NCI-H2029 treated with DMSO at 0.1 percent for 48 hours (cell line): Measurements from ENCODE around the gene APOM.

ENCODE experiments used
- DNase-seq: peaks from one replicate; lab custom pipeline; 2025; lab: John Stamatoyannopoulos, UW

APOM gene

DNA sequence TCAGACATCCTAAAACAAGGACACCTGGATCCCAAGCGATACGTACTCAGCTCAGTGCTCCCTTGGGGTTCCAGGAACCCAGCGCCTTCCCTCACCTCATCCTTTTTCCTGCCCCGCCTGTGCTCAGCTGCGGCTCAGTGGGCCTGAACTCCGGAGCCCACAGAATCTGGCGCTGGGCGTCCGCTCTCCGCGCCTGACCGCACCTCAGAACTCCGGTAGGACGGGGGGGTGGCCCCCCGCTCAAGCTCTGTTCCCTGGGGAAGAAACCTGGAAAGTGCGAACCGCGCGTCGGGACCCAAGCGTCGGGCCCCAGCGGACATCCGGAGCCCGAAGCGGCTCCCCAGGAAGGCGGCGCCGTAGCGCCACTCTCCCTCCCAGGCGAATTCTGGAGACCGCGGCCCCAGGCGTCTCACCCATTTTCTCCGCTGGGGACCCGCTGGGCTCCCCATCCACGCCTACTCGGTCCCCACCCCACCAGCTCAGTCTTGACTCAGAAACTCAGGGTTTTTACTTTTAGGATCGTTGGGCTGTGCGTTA is 25.5 kb downstream of the APOM start:
- no peak for DNase-seq

DNA sequence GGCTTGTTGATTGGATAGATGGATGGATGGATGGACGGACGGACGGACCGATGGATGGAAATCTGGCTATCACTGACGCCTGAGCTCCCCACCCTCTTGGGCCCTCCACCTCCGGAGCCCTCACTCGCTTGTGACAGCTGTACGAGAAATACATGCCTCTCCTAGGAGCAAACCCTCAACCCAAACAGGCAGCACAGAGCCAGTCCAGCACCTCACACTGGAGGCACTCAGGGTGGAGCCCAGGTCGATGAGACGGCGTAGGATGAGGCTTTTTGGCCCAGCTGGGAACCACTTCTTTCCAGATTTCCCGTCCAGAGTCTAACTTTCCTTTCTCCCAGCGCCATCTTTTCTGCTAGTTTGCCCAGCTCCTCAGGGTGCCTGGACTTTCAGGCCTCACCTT is 27.9 kb downstream of the APOM start:
- DNase-seq = no peak

GRCh38 chr6:31686483-31686882 is 30.8 kb downstream of the APOM start:
- no peak for DNase-seq

DNA sequence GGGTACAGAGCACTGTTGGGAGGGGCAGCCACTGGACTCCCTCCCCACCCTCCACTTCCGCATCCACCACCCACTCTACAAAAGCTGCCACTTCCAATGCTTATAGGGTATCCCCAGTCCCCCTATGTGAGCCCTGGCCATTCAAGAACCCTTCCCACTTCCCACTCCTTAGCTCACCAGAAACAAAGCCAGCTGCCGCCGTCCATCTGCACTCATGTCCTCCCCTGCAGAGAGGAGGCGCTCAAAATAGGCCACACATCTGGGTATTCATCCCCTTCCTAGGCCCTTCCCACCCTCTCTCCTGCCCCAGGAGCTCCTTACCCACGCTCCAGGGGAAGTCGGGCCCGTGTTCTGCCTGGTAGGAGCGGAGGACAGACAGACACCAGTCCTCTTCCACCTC is 31.6 kb downstream of the APOM start:
- DNase-seq = no peak

- DNase-seq = no peak
These were observed 32.4 kb downstream of the APOM start for GRCh38 chr6:31687860-31688693.

- no peak for DNase-seq
These were observed 33.8 kb downstream of the APOM start for GRCh38 chr6:31689249-31690110.

DNA sequence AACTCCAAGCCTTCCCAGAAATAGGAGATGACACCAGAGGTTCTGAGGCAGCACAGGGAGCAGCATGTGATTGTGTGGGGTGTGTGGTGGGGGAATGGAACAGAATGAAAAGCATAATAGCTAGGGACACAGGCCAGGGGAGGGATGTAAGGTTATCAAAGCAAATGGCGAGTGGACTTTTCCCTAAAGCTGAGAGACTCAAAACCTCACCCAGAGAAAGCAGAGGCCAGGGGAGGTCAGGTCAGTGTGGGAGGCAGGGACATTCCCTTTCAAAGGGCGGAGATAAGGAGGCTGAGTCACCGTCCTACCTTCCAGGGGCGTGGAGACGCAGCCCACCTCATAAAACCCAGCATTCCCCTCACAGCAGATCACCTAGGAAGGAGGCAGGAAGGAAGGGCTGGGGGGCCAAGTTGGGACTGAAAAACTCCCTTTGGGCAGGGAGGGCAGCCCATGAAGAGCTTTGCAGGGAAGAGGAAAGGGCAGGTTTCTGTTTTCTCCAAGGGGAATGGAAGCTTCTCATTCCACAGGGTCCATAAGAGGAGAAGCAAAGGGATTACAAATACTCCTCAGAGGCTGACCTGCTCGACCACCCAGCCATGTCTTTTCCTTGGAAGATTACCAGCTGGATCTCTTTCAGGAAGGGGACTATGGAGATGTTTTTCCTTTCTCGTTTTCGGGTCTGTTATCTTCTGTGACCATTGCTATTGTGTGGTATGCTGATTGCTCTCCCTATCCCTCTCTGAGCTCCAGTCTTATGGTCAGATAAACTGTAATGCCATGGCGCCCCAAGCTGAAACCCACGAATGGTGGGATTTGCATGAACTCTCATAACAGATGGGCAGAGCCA is 34.8 kb downstream of the APOM start:
- DNase-seq = no peak

- no peak for DNase-seq
These were observed 35.4 kb downstream of the APOM start for GRCh38 chr6:31691078-31691463.

GRCh38 chr6:31691564-31692108 is 35.9 kb downstream of the APOM start:
- DNase-seq = no peak

GRCh38 chr6:31692353-31692752 is 36.7 kb downstream of the APOM start:
- DNase-seq = no peak

DNA sequence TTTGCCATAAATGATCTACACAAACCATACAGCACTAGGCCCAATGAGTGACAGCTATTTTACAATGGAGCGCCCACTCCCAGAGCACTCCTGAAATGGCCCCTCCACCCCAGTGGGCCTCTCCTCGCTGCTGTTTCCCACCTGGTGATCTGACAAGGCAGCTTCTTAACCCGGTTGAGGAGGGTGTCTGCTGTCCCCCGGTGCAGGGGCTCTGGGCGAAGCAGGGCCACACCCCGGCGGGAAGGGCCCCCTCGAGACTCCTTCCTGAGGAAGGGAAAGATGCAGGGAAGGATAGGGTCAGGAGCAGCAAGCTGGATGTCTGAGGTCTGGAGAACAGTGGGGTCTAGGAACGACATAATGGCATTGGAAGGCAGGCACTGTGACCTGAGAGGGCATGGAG is 37.2 kb downstream of the APOM start:
- no peak for DNase-seq

DNA sequence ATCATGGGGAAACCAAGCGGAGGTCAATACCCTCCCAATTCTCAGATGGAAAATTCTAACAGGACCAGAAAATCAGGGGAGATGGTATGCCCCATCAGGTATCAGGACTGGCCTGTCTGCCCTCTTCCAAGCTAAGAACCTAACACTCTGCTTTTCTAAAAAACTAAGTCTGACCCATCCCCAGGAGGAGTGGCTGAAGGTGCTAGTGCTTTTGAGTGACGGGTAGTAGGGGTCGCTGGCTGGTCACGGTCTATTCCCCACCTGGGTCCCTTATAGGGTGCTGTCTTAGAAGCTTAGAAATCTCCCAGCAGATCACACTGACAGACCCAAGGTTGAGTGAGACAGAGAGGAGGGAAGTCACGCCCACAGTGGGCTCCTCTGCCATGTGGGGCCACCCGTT is 37.8 kb downstream of the APOM start:
- DNase-seq = no peak

- DNase-seq = peak; percentile 13
These were observed 41.9 kb downstream of the APOM start for GRCh38 chr6:31697555-31697954.

DNA sequence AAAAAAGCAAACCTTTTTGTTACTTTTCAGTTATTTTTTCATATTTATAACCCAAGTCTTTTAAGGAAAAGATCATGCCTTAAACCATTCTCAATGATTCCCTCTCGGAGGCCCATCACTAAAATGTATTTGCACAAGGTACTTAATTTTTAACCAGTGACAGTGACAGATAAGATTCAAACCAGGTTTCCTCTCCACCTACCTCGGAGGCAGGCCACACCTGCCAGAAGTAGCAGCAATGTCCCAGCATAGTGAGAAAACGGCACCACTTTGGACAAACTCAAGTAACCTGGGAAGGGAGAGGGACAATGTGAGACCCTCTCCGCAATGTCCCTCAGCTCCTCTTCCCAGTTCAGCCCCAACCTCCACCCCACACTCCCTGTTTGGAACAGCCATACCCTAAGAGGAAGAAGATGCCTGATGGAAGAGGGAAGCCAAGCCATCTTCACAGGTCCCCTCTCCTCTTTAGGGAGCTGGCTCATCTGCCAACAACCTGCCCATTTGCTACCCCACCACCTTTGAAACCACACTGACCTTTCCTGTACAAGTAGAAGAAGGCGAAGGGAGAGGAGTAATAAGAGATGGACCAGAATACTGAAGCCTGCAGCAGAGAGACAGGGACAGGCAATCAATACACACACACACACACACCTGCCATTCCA is 45.2 kb downstream of the APOM start:
- no peak for DNase-seq

DNA sequence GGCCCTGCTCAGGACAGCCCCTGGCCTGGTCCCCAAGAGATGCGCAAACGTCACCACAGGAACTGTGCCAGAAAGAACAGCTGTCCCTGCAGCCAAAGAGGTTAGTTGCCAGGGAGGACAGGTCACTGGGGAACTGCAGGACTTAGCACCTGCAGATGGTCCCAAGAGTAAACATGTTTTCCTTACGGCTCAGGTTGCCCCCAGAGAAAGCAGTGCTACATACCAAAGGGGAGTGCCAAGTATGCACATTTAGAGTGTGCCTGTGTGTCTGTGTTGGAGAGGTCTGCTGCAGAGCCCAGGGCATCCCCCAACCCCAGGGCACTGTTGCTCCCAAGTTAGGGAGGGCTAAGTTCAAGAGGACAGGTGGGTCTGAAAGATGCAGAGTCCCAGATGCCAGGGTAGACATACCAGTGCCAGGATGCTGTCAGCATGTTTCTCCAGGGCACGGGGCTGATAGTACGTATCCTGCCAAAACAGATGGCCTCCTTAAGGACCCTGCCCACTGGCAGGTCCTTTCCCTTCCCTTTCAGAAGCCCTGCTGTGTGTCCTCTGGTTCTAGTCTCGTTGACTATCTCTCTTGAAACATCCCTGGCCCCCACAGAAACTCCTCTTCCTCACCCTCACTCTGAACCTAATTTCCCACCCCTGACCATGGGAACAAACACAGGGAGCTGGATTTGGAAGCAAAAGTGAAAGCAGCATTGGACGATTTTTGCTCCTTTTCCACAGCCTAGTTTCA is 46.1 kb downstream of the APOM start:
- peak; percentile 39 for DNase-seq

GRCh38 chr6:31702405-31702818 is 46.7 kb downstream of the APOM start:
- peak; percentile 23 for DNase-seq

DNA sequence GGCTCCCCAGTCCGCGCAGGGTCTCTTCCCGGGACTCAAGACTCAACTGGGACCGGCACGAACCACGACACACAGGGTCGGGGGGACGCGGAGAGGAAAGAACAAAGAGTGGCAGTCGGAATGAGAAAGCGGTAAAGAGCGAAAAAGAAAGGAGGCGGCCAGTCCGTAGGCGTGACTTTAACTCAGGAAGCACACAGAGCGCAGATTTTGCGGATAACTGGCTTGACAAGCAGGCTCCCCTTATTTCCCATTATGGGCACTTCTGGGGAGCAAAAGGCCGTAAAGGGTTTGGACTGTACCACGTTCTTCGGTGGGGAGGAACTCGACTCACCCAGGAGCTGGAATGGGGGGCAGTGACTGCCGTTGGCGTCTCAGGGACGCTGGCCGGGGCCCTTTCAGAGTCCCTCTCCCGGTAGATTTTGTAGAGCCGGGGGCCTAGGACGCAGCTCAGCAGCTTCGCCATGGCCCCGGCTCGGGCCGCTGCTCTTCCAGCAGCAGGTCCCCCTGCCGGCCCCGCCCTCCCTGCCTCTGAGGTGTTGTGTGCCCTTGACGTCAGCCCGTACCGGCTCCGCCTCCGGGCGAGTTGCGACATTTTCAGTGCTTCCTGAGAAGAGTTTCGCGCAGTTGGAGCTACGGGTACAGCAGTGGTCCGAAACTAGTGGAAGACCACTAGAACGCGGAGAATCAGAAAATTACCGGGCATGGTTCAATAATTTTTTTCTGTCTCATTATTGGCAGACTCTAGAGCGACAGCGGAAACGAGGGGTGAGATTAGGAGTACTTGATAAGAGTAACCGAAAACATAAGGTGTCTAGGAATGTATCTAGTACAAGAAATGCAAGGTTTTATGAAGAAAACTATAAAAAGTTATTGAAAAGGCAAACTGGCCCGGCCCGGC is 47.4 kb downstream of the APOM start, which contains the start of gene ABHD16A:
TSS of gene ABHD16A (minus strand) at position 506 of the 898 bp plus-strand sequence. CDS start at position 463, 43 bp downstream.
- peak; percentile 88 for DNase-seq

- no peak for DNase-seq
These were observed 50.2 kb downstream of the APOM start for GRCh38 chr6:31705931-31706330.

DNA sequence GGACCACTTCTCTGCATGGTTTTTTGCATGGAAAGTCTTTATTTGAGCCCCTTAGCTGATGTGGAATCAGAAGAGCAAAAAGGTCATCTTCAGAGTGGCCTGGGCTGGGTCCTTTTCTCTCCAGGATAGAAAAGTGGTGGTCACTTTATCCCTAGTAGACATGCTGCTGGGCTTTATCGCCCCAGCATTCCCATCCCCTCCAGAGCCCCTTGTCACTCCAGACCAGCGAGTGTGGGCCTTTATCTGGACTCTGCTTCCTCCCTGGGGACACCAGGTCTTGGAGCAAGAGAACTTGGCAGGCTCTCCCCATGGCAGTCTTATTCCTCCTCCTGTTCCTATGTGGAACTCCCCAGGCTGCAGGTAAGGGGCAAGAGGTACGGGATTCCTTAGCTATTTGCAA is 50.9 kb downstream of the APOM start, which contains the start of gene LY6G6F:
TSS of gene LY6G6F (plus strand) at position 268 of the 400 bp plus-strand sequence. CDS start at position 309, 41 bp downstream.
- no peak for DNase-seq
